WTC11 (cell line): ENCODE data around the gene RPS21. TPM values are rescaled to one million over a fixed set of nuclear protein-coding genes. Genes with fewer than 3 reads are reported as not detected.

Experiments
- ATAC-seq: fragments of 200-7000 bp; cut with Tn5 transposase; 2 replicates; pipeline ENCODE4 v1.10.0; 2021; ENCODE audit warnings: mild to moderate bottlenecking, moderate library complexity
- CTCF ChIA-PET: fragments of 300-600 bp; sonication (Branson Sonifier 250); formaldehyde crosslinking; loops from one replicate; lab custom pipeline; 2021; ENCODE audit warnings: antibody characterized with exemption; lab: Charles Lee
- POLR2A ChIA-PET: fragments of 350-600 bp; sonication (Branson Sonifier 250); formaldehyde crosslinking; loops from one replicate; lab custom pipeline; 2021; ENCODE audit warnings: antibody characterized with exemption; lab: Charles Lee
- DNase-seq: peaks from one replicate; pipeline ENCODE4 v3.0.0; 2021; ENCODE audit warnings: low spot score
- H3K27ac Mint-ChIP-seq: 2 replicates; pipeline ENCODE4 v1.8.0; 2021; ENCODE audit warnings: mixed read lengths
- H3K27me3 Mint-ChIP-seq: 2 replicates; pipeline ENCODE4 v1.8.0; 2021; ENCODE audit warnings: low read depth, mild to moderate bottlenecking, moderate library complexity, mixed read lengths
- H3K36me3 Mint-ChIP-seq: 2 replicates; pipeline ENCODE4 v1.8.0; 2021; ENCODE audit warnings: mixed read lengths
- H3K4me1 Mint-ChIP-seq: 2 replicates; pipeline ENCODE4 v1.8.0; 2022; ENCODE audit warnings: mixed read lengths
- H3K4me3 Mint-ChIP-seq: 2 replicates; pipeline ENCODE4 v1.8.0; 2021; ENCODE audit warnings: mild to moderate bottlenecking, moderate library complexity, mixed read lengths
- H3K9me3 Mint-ChIP-seq: 2 replicates; pipeline ENCODE4 v1.8.0; 2021; ENCODE audit warnings: mixed read lengths
- ARID4B ChIP-seq: sonication (generic); formaldehyde crosslinking; IDR thresholded peaks from 2 replicates; pipeline ENCODE4 v1.8.0; 2023; ENCODE audit warnings: missing genetic modification reagents, mild to moderate bottlenecking, borderline replicate concordance
- CREM ChIP-seq: sonication (generic); formaldehyde crosslinking; IDR thresholded peaks from 2 replicates; pipeline ENCODE4 v1.8.1; 2022; ENCODE audit warnings: mild to moderate bottlenecking, missing genetic modification reagents, moderate library complexity
- IRF1 ChIP-seq: sonication (generic); formaldehyde crosslinking; IDR thresholded peaks from 2 replicates; pipeline ENCODE4 v1.8.0; 2023; ENCODE audit warnings: missing genetic modification reagents
- JAZF1 ChIP-seq: fragments of 250-450 bp; sonication (Bioruptor Pico); IDR thresholded peaks from 2 replicates; pipeline ENCODE4 v1.9.0; 2021; ENCODE audit warnings: moderate library complexity, mild to moderate bottlenecking, inconsistent platforms
- KAT7 ChIP-seq: sonication (generic); formaldehyde crosslinking; IDR thresholded peaks from 2 replicates; pipeline ENCODE4 v1.8.1; 2023; ENCODE audit warnings: missing genetic modification reagents, mild to moderate bottlenecking, borderline replicate concordance
- MYBL2 ChIP-seq: sonication (generic); formaldehyde crosslinking; IDR thresholded peaks from 2 replicates; pipeline ENCODE4 v1.8.1; 2023; ENCODE audit warnings: mild to moderate bottlenecking, moderate library complexity, missing genetic modification reagents
- NFE2L1 ChIP-seq: sonication (generic); formaldehyde crosslinking; IDR thresholded peaks from 2 replicates; pipeline ENCODE4 v1.8.1; 2023; ENCODE audit warnings: missing genetic modification reagents
- PRDM15 ChIP-seq: sonication (generic); formaldehyde crosslinking; IDR thresholded peaks from 2 replicates; pipeline ENCODE4 v1.8.0; 2022; ENCODE audit warnings: missing genetic modification reagents
- PREB ChIP-seq: sonication (generic); formaldehyde crosslinking; IDR thresholded peaks from 2 replicates; pipeline ENCODE4 v1.8.1; 2022; ENCODE audit warnings: mild to moderate bottlenecking, missing genetic modification reagents, moderate library complexity, borderline replicate concordance
- ZBTB21 ChIP-seq: sonication (generic); formaldehyde crosslinking; IDR thresholded peaks from 2 replicates; pipeline ENCODE4 v1.8.1; 2023; ENCODE audit warnings: mild to moderate bottlenecking, missing genetic modification reagents, borderline replicate concordance
- ZMAT4 ChIP-seq: fragments of 250-450 bp; sonication (Bioruptor Pico); IDR thresholded peaks from 2 replicates; pipeline ENCODE4 v1.9.0; 2021; ENCODE audit warnings: mild to moderate bottlenecking
- ZNF232 ChIP-seq: sonication (generic); formaldehyde crosslinking; IDR thresholded peaks from 2 replicates; pipeline ENCODE4 v1.8.0; 2022; ENCODE audit warnings: mild to moderate bottlenecking, missing genetic modification reagents
- ZNF281 ChIP-seq: sonication (generic); formaldehyde crosslinking; IDR thresholded peaks from 2 replicates; pipeline ENCODE4 v1.8.0; 2023; ENCODE audit warnings: mild to moderate bottlenecking, missing genetic modification reagents
- ZNF425 ChIP-seq: fragments of 250-450 bp; sonication (Bioruptor Pico); conservative IDR thresholded peaks from 2 replicates; pipeline ENCODE4 v1.9.0; 2021; ENCODE audit warnings: mild to moderate bottlenecking
- ZNF671 ChIP-seq: fragments of 250-450 bp; sonication (Bioruptor Pico); IDR thresholded peaks from 2 replicates; pipeline ENCODE4 v1.8.0; 2021; ENCODE audit warnings: mild to moderate bottlenecking
- total RNA-seq: library from RNA; stranded (reverse); gene quantifications from 3 replicates; pipeline ENCODE4 v1.2.3, GENCODE V29; 2021

RPS21 gene
- total RNA-seq, 1 experiment from 2014 or later: 2,016 TPM

- POLR2A ChIA-PET: no interaction called here
- no peak for DNase-seq
- H3K27me3 Mint-ChIP-seq: no peaks in the 10 kb centered on the region; the same call in none of the 2 replicates
- no peak overlapping the region for H3K4me3 Mint-ChIP-seq
- TF ChIP-seq ZNF281 (CRISPR knock-in tag) (no peak), ZMAT4 (CRISPR knock-in tag) (no peak), ZBTB21 (CRISPR knock-in tag) (no peak), IRF1 (no peak), PREB (no peak), ARID4B (no peak), ZNF671 (CRISPR knock-in tag) (no peak), NFE2L1 (CRISPR knock-in tag) (no peak), MYBL2 (CRISPR knock-in tag) (no peak), ZNF232 (CRISPR knock-in tag) (no peak)
- H3K36me3 Mint-ChIP-seq: no peaks in the 10 kb centered on the region
- no peaks in the 10 kb centered on the region for H3K9me3 Mint-ChIP-seq
- H3K27ac Mint-ChIP-seq: no peak overlapping the region
- CTCF ChIA-PET: interaction anchor here (0.7 to 3.5 kb wide), 4 partner anchors 8 to 65 kb away, joined by 3 to 27 read pairs (median 4); no protein-coding TSS in a partner anchor
- H3K4me1 Mint-ChIP-seq: peaks cover 40% of the 10 kb centered on the region
- no peak for ATAC-seq
Observed at GRCh38 chr20:62429455-62430310, 42.8 kb downstream of the RPS21 start.

GRCh38 chr20:62430311-62430853 is 43.5 kb downstream of the RPS21 start:
- Mint-ChIP-seq H3K9me3 (no peaks in the 10 kb centered on the region), H3K27ac (no peak overlapping the region; the same call in 1 of the 2 replicates), H3K4me1 (peaks cover 36% of the 10 kb centered on the region), H3K36me3 (no peaks in the 10 kb centered on the region), H3K4me3 (no peak overlapping the region), H3K27me3 (no peaks in the 10 kb centered on the region; the same call in none of the 2 replicates)
- CTCF ChIA-PET: interaction anchor here (0.7 to 2.0 kb wide), 2 partner anchors 20 to 65 kb away, joined by 3 to 6 read pairs; no protein-coding TSS in a partner anchor
- DNase-seq (no peak), ATAC-seq (no peak)
- TF ChIP-seq JAZF1 (CRISPR knock-in tag): no peak
- no peak for TF ChIP-seq PRDM15 (CRISPR knock-in tag)
- no peak for TF ChIP-seq CREM (CRISPR knock-in tag)
- no peak for TF ChIP-seq ZNF425
- no peak for TF ChIP-seq KAT7 (CRISPR knock-in tag)
- TF ChIP-seq, all 79 proteins: peak for 0
- POLR2A ChIA-PET: no interaction called here
